Activated naive CD8-positive, alpha-beta T cell treated with anti-CD3 and anti-CD28 coated beads, Interleukin-2, amount 50 U/mL, for 24 hours (primary cell): ENCODE data around the gene BTBD16.

Experiments used
- ATAC-seq: fragments of 150-1000 bp; cut with Tn5 transposase; one replicate; pipeline ENCODE4 v1.10.0; 2021
- DNase-seq: peaks from one replicate; pipeline ENCODE4 v3.0.0; 2021
- H3K27ac Mint-ChIP-seq: one replicate; pipeline ENCODE4 v1.8.0; 2021; ENCODE audit warnings: mild to moderate bottlenecking, mixed read lengths
- H3K27me3 Mint-ChIP-seq: one replicate; pipeline ENCODE4 v1.8.0; 2021; ENCODE audit warnings: mixed read lengths
- H3K36me3 Mint-ChIP-seq: one replicate; pipeline ENCODE4 v1.8.0; 2021; ENCODE audit warnings: low read depth, mixed read lengths
- H3K4me1 Mint-ChIP-seq: one replicate; pipeline ENCODE4 v1.8.0; 2021; ENCODE audit warnings: mixed read lengths
- H3K4me3 Mint-ChIP-seq: one replicate; pipeline ENCODE4 v1.8.0; 2021; ENCODE audit warnings: mild to moderate bottlenecking, moderate library complexity, mixed read lengths
- H3K9me3 Mint-ChIP-seq: one replicate; pipeline ENCODE4 v1.8.0; 2021; ENCODE audit warnings: mixed read lengths

BTBD16 gene

DNA sequence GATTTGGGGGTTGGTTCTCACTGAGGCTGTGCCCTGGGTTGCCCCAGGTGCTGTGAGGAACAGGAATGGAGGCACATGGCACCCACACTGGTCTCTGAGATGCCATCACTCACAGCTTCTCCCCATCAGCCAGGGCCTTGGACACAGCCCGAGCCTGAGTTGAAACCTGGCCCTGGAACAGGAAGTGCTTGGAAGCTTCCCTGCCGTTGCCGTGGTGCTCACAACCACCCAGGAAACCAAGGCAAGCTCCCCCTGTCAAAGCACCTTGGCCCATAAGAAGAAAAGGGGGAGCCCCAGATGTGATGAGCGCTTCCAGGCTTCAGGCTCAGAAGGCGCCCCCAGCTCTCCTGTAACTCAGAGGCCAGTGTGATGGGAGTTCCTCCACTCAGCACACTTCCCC, at the start of gene BTBD16:
TSS of gene BTBD16 (plus strand) at position 221 of the 400 bp plus-strand sequence. CDS start 3,786 bp downstream, outside the sequence.
- ATAC-seq (no peak), DNase-seq (no peak)
- Mint-ChIP-seq H3K27me3 (peaks cover 9% of the 10 kb centered on the region), H3K4me3 (no peak within 1 kb of the TSS), H3K36me3 (no peaks in the 10 kb centered on the region), H3K4me1 (no peaks in the 10 kb centered on the region), H3K27ac (no peak within 1 kb of the TSS), H3K9me3 (no peaks in the 10 kb centered on the region)

DNA sequence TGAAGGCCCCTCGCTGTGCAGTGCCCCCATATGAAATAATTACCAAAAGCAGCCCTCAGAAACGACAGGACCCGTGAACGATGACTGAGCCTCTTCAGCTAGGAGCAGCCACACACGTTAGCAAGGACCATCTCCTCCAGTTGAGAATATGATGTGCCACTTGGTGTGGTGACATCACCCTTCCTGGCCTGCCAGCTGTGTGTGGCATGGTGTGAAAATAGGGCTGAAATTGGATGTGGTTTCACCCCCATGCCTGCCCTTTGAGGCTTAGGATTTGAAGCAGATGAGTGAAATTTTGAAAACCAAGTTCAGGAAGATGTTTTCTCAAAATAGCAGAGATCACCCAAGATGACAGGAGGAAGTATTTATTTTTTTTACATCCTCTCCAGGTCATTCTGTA, 49.1 kb upstream of the BTBD16 start:
- H3K4me1 Mint-ChIP-seq = peaks cover 2% of the 10 kb centered on the region
- no peaks in the 10 kb centered on the region for H3K9me3 Mint-ChIP-seq
- ATAC-seq (no peak), DNase-seq (no peak)
- H3K27me3 Mint-ChIP-seq = peaks cover 4% of the 10 kb centered on the region
- no peak overlapping the region for H3K27ac Mint-ChIP-seq
- H3K4me3 Mint-ChIP-seq = no peak overlapping the region
- H3K36me3 Mint-ChIP-seq = no peaks in the 10 kb centered on the region

DNA sequence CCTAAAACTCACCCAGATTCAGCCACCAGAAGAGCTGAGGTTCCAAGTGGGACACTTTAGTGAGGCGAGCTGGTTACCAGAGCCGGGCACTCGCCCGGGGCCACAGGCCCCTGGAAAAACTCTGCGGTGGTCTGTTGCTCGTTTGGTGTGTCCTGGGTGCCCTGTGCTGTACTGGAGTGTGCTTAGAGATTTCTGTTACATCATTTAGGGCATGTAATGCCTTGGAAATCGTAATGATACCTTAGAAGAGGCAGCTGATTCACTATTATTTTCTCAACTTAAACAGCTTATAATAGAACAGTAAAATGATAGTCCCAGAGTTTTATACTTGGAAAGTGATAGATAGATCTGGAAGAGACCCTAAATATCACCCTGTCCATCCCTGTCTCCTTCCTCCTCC, 48.5 kb upstream of the BTBD16 start:
- DNase-seq (no peak), ATAC-seq (no peak)
- H3K4me1 Mint-ChIP-seq = peaks cover 2% of the 10 kb centered on the region
- no peaks in the 10 kb centered on the region for H3K9me3 Mint-ChIP-seq
- H3K36me3 Mint-ChIP-seq = no peaks in the 10 kb centered on the region
- H3K27ac Mint-ChIP-seq = no peak overlapping the region
- no peak overlapping the region for H3K4me3 Mint-ChIP-seq
- H3K27me3 Mint-ChIP-seq = peaks cover 4% of the 10 kb centered on the region

DNA sequence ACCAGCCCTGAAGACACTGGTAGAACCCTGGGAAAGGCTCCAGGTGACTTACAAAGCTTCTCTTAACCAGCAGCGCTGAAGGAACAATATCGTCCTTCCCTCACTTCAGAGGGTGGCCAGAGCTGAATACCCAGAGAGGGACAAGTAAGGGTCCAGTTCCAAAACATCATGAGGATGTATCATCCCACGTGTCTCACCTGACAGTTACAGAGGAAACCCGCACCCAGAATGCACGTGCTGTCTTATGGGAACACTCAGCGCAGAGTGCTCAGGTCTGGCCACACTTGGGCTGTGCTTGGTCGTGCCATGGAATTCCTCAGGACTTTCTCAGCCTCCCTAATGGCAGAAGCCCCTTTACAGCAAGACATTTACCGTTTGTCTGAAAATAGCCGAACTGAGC, 46.9 kb upstream of the BTBD16 start:
- no peaks in the 10 kb centered on the region for H3K9me3 Mint-ChIP-seq
- H3K4me3 Mint-ChIP-seq = no peak overlapping the region
- DNase-seq (no peak), ATAC-seq (no peak)
- no peaks in the 10 kb centered on the region for H3K36me3 Mint-ChIP-seq
- peaks cover 2% of the 10 kb centered on the region for H3K4me1 Mint-ChIP-seq
- no peak overlapping the region for H3K27ac Mint-ChIP-seq
- H3K27me3 Mint-ChIP-seq = peaks cover 4% of the 10 kb centered on the region

DNA sequence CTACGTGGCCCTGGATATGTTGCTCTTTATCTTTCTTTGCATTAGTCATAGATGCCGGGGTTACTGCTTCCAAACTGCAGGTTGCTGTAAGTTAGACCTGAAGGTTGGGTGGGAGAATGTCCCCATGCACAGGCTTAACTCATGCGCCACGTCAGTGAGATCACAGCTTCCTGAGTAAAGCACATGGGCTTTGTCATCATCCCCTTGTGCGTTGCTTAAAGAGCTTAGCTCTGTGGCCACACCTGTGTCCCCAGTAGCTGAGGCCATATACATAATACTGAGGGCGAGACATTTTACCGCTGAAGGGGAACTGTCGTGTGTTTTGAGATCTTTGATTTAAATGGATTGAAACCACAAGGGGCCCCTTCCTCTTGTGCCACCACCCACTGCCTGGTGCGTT, 45.8 kb upstream of the BTBD16 start:
- H3K9me3 Mint-ChIP-seq = no peaks in the 10 kb centered on the region
- DNase-seq (no peak), ATAC-seq (no peak)
- H3K27ac Mint-ChIP-seq = no peak overlapping the region
- H3K4me1 Mint-ChIP-seq = peaks cover 2% of the 10 kb centered on the region
- peaks cover 4% of the 10 kb centered on the region for H3K27me3 Mint-ChIP-seq
- no peaks in the 10 kb centered on the region for H3K36me3 Mint-ChIP-seq
- H3K4me3 Mint-ChIP-seq = no peak overlapping the region

DNA sequence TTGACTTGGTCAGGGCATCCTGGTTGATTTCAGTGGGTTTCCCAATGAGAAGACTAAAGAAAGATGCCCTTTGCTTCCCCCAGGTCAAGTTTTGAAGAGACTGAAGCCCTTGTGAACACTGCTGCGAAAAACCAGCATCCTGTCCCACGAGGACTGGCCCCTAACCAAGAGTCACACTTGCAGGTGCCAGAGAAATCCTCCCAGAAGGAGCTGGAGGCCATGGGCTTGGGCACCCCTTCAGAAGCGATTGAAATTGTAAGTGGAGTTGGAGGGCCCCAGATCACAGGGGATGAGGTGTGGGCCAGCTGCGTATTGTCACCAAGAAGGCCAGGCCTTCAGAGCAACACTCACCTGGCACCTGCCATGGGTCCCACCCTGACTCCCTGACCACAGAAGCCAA, 43.3 kb upstream of the BTBD16 start:
- Mint-ChIP-seq H3K4me3 (no peak overlapping the region), H3K36me3 (no peaks in the 10 kb centered on the region), H3K27me3 (peaks cover 4% of the 10 kb centered on the region), H3K27ac (no peak overlapping the region), H3K4me1 (peaks cover 2% of the 10 kb centered on the region), H3K9me3 (no peaks in the 10 kb centered on the region)
- DNase-seq = no peak
- ATAC-seq = no peak

DNA sequence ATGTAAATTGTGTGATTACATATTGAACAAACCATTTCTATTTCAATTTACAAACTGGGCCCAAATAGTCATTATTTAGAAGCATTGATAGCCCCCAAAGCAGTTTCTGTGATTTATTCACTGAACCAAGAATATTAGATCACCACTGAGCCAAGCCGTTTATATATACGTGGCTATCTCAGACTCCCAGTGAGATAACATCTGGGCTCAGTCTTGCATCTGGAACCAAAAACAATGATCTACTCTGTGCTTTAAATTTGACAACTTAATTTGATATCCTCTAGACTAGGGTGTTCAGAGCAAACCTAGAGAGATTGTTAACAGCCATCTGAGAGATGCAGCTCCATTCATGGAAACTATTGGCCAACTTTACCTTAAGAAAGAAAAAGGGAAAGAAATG, 41.4 kb upstream of the BTBD16 start:
- ATAC-seq (no peak), DNase-seq (no peak)
- Mint-ChIP-seq H3K9me3 (no peaks in the 10 kb centered on the region), H3K4me3 (no peak overlapping the region), H3K36me3 (no peaks in the 10 kb centered on the region), H3K4me1 (peaks cover 2% of the 10 kb centered on the region), H3K27me3 (peaks cover 4% of the 10 kb centered on the region), H3K27ac (no peak overlapping the region)

DNA sequence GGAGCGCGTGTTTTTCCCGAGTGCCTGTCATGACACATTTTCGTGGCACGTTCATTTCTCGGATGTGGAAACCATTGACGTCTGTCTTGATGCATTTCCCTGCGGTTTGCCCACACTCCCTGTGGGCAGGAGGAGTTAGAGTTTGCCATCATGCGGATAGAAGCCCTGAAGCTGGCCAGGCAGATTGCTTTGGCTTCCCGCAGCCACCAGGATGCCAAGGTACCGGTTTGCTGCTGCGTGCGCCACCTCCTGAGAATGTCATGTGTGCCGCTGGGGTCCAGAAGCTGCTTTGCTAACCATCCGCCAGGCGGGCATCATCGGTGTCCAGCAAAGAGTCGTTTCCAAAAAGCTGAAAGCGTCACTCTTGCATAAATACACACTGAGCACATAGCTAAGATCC, 40.9 kb upstream of the BTBD16 start:
- peaks cover 2% of the 10 kb centered on the region for H3K4me1 Mint-ChIP-seq
- no peak for DNase-seq
- H3K9me3 Mint-ChIP-seq = no peaks in the 10 kb centered on the region
- peaks cover 4% of the 10 kb centered on the region for H3K27me3 Mint-ChIP-seq
- no peak overlapping the region for H3K27ac Mint-ChIP-seq
- no peaks in the 10 kb centered on the region for H3K36me3 Mint-ChIP-seq
- ATAC-seq = no peak
- H3K4me3 Mint-ChIP-seq = no peak overlapping the region

DNA sequence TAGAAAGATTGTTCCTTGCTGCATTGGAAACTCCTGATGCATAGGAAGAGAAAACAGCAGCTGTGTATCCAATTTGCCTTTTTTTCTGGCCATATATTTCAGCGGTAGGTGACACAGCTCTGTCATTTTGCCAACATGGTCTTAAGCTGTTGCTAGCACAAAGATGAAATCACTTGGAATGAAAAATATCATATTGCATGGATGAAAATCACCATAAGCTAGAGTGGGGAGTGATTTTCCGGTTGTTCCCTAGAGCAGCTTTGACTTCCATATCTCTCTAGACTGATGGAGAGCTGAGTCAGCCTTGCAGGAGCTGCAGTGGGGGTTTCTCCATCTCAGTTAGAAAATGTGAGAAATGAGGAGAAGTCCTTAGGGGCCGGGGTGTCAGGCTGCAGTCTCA, 38.3 kb upstream of the BTBD16 start:
- Mint-ChIP-seq H3K27ac (no peak overlapping the region), H3K36me3 (no peaks in the 10 kb centered on the region), H3K4me3 (no peak overlapping the region), H3K27me3 (no peaks in the 10 kb centered on the region), H3K4me1 (no peaks in the 10 kb centered on the region), H3K9me3 (no peaks in the 10 kb centered on the region)
- ATAC-seq (no peak), DNase-seq (no peak)

DNA sequence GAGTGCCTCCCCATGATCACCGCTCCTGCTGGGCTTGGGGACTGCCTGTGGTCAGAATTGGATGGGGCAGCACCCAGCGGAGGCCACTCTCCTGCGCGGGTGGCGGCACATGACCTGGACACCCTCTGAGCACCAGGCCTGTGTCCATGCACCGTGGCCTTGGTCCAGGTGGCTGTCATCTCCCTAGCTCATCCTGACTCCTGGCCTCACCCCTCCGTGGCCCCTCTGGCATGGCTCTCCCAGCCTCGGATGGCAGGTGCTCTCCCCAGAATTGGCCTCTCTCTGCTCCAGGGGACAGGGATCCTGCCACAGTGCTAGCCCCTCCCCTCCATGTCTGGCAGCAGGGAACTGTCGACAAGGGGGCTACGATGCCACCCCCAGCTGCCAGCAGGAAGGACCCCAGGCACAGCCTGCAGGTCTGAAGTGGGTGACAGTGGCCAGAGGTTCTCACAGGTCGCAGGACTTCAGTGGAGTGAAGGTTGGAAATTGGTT, 37.2 kb upstream of the BTBD16 start:
- Mint-ChIP-seq H3K27ac (no peak overlapping the region), H3K9me3 (no peaks in the 10 kb centered on the region), H3K36me3 (no peaks in the 10 kb centered on the region), H3K27me3 (no peaks in the 10 kb centered on the region), H3K4me3 (no peak overlapping the region), H3K4me1 (no peaks in the 10 kb centered on the region)
- DNase-seq (no peak), ATAC-seq (no peak)

DNA sequence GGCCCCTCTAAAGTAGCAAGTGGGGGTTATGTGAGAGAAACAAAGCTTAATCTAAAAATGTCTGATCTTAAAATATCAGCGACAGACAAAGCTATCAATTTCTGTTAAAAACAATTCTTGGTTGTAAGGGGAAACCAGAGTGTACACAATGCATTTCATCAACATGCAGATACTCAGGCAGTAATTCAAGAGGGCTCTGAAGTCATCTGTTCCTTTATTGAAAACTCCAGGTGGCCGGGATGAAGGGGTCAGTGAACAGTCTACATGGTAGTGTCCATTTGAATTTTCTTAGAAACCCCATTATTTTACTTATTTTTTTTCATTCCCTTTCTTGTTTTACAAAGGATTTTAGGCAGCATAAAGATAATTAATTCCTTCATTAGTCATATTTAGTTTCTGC, 36.7 kb upstream of the BTBD16 start:
- ATAC-seq (no peak), DNase-seq (no peak)
- H3K9me3 Mint-ChIP-seq = no peaks in the 10 kb centered on the region
- H3K4me1 Mint-ChIP-seq = no peaks in the 10 kb centered on the region
- H3K4me3 Mint-ChIP-seq = no peak overlapping the region
- no peaks in the 10 kb centered on the region for H3K27me3 Mint-ChIP-seq
- H3K36me3 Mint-ChIP-seq = no peaks in the 10 kb centered on the region
- no peak overlapping the region for H3K27ac Mint-ChIP-seq

DNA sequence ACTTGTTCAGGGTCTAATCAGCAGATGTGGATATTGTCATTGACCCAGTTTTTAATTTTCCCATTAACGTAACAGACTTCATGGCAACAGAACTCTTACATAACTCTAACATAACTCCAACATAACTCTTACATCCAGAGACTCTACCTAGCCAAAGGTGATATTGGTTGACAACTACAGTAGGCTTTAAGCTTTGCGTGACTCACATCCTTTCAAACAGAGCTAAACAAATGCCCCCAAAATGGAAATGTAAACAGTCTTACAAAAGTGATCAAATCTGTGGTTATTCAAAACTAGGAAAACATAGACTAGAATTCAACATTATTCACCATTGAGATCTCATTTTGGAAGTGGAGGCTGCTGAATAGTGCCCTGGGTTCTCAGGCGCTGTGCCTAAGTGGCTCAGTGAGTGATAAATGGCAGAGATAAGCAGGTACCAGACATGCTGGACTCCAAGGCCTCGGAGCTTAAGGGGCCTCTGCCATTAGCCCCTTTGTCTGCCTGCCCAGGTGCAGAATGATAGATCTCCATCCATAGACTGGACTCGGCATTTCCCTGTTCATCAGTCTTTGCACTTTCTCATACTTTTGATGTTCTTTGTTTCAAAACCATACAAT, 34.3 kb upstream of the BTBD16 start:
- Mint-ChIP-seq H3K4me3 (no peak overlapping the region), H3K36me3 (no peaks in the 10 kb centered on the region), H3K4me1 (no peaks in the 10 kb centered on the region), H3K27me3 (no peaks in the 10 kb centered on the region), H3K27ac (no peak overlapping the region), H3K9me3 (no peaks in the 10 kb centered on the region)
- DNase-seq (no peak), ATAC-seq (no peak)

DNA sequence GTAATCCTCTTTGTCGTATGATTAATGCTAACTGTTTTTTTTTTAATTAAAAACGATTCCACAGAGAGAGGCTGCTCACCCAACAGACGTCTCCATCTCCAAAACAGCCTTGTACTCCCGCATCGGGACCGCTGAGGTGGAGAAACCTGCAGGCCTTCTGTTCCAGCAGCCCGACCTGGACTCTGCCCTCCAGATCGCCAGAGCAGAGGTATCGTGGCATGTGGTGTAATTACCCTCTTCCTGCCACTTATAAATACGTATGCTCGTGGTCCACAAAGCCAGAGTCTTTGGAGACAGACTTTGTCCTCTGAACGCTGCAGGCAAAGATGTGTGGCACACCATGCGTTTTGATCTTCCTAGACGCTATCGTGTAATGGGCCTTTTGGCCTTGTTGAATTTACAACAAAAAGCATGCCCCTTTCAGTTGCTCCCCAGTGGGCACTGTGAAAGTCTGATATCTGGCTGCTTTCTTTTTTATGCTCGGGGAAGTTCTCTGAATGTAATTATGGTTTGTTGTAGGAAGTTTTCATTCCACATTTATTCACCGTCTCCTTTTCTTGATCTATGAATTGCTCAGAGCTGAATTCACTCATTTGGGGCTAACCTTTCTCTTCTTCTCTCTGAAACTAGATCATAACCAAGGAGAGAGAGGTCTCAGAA, 33.6 kb upstream of the BTBD16 start:
- H3K4me1 Mint-ChIP-seq = no peaks in the 10 kb centered on the region
- no peaks in the 10 kb centered on the region for H3K9me3 Mint-ChIP-seq
- no peaks in the 10 kb centered on the region for H3K27me3 Mint-ChIP-seq
- H3K4me3 Mint-ChIP-seq = no peak overlapping the region
- H3K36me3 Mint-ChIP-seq = no peaks in the 10 kb centered on the region
- ATAC-seq (no peak), DNase-seq (no peak)
- H3K27ac Mint-ChIP-seq = no peak overlapping the region

DNA sequence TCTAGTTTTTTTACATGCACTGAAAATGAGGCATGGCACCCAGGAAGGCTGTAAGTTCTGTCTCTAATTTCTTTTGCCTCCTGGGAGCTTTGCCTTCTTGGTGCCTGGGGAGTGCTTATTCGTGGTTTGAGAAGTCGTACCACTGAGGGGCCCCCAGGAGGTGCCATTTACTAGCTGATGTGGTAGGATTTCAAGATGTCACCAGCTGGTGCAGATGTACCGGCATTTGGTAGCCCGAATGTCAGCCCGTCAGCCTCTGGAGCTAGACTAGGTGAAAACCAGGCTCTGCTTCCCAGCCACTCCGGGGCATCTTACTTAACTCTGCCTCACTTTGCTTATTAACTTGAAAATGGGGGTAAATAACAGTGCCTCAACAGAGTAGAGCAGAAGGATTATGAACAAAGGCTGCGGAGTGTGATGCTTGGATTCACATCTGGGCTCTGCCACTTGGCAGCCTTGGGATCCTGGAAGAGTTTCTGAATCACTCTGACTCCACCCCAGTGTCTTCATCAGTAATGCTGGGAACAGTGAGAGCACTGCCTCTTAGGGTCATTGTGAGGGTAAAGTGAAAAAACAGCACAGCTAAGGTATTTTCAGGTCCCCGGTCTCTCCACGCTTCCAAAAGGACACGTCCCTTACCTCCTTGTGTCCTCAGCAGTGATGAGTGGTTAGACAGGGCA, 31.4 kb upstream of the BTBD16 start:
- ATAC-seq (no peak), DNase-seq (no peak)
- Mint-ChIP-seq H3K4me1 (no peaks in the 10 kb centered on the region), H3K27me3 (no peaks in the 10 kb centered on the region), H3K27ac (no peak overlapping the region), H3K9me3 (no peaks in the 10 kb centered on the region), H3K36me3 (no peaks in the 10 kb centered on the region), H3K4me3 (no peak overlapping the region)

DNA sequence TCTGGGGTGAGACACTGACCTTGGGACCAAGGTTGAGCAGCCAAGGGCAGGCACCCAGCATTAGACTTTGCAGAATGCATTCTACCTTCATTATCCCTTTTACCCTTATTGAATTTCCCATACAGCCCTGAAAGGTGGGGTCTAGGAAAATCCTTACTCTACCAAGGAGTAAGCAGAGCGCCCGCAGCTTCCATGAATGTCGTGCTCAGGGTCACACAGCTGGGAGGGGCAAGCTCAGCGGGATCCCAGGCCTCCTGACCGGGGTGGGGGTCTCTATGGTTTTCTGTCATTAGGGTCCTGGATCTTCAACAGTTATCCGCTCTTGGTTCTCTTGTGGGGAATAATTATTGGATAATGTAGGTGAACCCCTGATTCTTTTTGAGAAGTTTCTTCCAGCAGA, 30.7 kb upstream of the BTBD16 start:
- ATAC-seq (no peak), DNase-seq (no peak)
- Mint-ChIP-seq H3K4me1 (no peaks in the 10 kb centered on the region), H3K4me3 (no peak overlapping the region), H3K27ac (no peak overlapping the region), H3K27me3 (peaks cover 2% of the 10 kb centered on the region), H3K36me3 (no peaks in the 10 kb centered on the region), H3K9me3 (no peaks in the 10 kb centered on the region)
